HG02678 (cell line): ENCODE measurements around the gene KLHL30.

Source experiments
- ATAC-seq: cut with Tn5 transposase; IDR thresholded peaks from one replicate; pipeline ENCODE4 v1.9.1; 2021; ENCODE audit warnings: mild to moderate bottlenecking, moderate library complexity; ENCODE audit not compliant: unreplicated experiment

KLHL30 gene, protein sequence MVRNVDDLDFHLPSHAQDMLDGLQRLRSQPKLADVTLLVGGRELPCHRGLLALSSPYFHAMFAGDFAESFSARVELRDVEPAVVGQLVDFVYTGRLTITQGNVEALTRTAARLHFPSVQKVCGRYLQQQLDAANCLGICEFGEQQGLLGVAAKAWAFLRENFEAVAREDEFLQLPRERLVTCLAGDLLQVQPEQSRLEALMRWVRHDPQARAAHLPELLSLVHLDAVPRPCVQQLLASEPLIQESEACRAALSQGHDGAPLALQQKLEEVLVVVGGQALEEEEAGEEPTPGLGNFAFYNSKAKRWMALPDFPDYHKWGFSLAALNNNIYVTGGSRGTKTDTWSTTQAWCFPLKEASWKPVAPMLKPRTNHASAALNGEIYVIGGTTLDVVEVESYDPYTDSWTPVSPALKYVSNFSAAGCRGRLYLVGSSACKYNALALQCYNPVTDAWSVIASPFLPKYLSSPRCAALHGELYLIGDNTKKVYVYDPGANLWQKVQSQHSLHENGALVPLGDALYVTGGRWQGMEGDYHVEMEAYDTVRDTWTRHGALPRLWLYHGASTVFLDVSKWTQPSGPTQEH

DNA sequence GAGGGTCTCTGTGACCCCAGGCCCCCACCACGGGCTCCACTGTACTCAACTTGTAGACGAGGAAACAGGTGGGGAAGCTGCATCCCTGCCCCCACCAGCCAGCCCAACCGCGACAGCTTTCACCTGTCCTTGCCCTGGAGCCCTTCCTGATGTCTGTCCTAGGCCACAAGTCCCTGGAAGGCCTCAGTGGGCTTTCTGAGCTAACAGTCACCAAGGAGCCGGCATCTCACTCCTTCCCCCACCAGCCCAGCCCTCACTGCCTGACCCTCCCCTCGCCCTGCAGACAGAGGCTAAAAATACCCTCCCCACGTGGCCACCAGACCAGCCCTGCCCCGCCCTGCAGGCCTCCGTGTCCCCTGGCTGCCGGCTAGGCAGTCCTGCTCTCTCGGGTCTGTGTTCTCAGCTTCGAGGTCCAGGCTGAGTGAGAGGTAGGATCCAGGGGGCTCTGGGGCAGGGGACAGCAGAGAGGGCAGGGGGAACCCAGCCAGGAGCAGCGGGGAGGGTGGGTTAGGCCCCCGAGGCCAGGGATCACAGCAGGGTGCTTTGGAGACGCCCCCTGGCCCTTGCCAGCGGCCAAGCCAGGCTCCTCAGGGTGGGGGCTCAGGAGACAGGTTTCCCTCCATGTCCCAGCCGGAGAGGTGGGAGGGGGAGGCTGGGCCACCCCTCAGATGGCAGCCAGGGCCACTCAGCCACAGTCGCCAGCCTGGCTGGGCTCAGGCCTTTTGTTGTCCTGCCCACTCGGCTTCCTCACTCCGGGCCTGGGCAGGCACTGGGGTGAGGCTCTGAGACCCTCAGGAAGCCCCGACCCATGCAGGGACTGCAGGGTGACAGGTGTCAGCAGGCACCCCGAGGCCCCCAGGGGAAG lies at the start of gene KLHL30:
Gene KLHL30, plus strand, starts transcription at position 338 of the 865 bp plus-strand sequence. CDS start 2,087 bp downstream, outside the sequence.
- no peak for ATAC-seq

GRCh38 chr2:238090887-238091286 lies 47.6 kb upstream of the KLHL30 start:
- ATAC-seq = no peak

DNA sequence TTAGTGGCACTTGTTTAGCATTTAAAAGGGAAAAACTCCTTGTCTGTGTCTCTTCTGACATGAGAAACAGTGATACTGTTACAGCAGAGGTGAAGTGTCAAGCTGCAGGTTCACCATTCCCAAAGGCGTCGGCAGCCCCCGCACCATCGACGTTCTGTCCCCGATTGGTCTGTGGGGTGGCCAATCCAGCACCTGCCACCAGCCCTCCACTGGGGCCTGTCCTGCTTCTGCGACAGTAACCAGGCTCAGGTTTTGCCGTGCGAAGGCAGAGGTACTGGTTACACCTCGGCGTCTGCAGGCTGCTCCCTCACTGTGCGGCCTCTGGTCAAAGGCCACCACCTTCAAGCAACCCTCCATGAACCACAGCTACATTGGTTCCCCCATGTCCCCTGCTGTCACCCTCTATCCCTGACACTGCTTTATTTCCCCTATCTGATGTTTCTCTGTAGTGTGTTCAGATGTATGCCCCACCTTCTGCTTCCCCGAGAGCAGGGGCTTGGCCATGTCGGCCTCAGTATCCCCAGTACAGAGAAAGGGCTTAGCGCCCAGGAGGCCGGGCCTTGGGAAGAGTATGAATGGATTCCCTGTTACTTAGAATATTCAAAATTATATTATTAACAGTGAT lies 46.9 kb upstream of the KLHL30 start:
- no peak for ATAC-seq

GRCh38 chr2:238092486-238093035 lies 45.9 kb upstream of the KLHL30 start:
- no peak for ATAC-seq

DNA sequence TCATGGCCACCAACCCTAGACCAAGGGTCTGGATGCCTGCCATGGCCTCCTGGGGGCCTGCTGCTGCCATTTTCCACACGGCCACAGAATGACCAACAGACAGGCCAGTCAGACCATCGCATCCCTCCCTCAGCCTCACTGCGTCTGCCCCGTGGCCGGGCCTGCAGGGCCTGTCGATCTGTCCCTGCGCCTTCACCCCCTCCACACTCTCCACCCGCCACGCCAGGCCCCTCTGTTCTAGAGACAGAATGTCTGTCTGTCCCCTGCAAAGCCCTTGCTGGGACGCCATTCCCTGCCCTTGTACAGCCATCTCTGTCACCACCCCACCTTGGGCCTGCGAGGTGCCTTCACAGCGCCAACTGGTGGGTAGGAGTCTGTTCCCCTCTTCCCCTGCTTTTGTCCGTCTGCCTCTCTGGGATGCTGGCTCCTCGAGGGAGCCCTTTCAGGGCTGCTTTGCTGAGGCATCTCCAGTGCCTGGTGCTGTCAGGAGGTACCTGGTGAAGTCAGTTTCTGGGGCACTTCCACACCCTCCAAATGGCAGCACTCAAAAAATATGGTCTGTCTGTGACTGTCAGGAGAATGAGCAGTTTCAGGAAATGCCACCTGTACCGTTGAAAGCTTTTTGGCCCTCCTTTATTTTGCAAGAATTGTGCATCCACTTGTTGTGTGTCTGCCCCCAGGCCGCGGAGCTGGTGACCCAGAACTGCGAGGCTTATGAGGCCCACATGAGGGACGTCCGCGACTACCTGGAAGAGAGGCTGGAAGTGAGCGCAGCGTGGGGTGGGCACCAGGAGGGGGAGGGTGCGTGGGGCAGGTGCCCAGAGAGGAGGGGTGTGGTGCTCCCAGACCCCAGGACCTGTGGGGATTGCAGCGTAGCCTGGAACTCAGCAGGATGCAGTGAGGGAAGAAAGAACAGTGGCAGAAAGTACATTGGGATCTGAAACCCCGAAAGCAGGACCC lies 45.0 kb upstream of the KLHL30 start:
- ATAC-seq = no peak

DNA sequence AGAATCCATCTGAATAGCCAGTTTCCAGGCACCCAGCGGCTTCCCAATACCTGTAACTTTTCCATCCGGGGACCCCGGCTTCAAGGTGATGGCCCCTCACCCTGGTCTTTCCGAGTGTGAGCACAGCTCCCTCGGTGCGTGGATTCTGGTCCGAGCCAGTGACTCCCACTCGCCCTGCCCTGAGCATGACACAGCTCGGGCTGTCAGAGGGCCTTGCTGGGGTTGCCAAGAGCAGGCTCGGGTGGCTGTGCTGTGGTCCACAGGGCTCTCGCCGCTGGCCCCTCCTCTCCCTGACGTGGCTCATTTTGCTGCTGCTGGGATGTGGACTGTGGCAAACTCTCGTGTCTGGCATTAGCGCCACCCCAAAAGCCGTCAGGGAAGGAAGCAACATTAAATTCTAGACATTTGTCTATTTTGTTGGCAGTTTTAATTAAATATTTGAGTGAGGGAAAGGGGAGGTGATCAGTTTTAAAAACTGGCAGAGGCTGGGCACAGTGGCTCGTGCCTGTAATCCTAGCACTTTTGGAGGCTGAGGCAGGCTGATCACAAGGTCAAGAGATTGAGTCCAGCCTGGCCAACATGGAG lies 43.9 kb upstream of the KLHL30 start:
- no peak for ATAC-seq

- no peak for ATAC-seq
Measured at GRCh38 chr2:238095143-238095542, 43.3 kb upstream of the KLHL30 start.

- ATAC-seq = no peak
Measured at GRCh38 chr2:238096311-238097011, 42.0 kb upstream of the KLHL30 start.

- ATAC-seq = no peak
Measured at GRCh38 chr2:238097201-238097987, 41.1 kb upstream of the KLHL30 start.

GRCh38 chr2:238097988-238098871 lies 40.2 kb upstream of the KLHL30 start:
- ATAC-seq = no peak

DNA sequence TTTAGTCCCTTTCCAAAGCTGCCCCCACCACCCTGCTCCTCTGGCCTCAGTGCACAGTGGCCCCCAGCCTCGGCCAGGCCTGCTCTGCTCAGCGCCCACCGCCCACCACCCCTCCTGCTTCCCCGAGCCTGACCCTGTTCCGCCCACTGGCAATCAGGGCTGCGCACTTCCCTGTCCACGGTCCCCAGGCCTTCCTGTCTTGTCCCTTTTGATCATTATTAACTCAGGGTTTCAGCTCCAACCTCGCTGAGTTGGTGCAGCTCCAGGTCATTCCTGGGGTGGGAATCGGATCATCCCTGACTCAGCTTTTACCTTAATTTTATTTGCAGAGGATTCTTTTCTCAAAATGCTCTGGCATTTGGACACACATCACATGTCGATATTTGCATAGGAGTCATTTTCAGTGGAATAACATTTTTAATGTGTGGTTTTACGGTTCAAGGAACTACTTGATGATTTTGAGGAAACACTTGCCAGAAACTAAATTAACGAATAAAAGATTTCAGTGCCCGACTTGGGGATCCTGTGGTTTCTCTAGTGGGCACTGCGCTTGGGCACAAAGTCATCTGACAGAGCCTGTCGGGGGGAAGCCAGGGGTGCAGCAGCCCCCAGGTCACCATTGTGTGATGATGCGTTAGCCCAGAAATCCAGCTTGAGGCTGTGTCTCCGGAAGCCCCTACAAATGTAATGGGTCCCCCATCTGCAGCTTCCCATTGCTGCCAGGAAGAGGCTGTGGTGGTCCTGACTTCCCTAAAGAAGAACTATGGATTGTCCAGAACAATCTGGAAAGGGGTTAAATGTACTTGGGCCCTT lies 39.4 kb upstream of the KLHL30 start:
- ATAC-seq = no peak

DNA sequence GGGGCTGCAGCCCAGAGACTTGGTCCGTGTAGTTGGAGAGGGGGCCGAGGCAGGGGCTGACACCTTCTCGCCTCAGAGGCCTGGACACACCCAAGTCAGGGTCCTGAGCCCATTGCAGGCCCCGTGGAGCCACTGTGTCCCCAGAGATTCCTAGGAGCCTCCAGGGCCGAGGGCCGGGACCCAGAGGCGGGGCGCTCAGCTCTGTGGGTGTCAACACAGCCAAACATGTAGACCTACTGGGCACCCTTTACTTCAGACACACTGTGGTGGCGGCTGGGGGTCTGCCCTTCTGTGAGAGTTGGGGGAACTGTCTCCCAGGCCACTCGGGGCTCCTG lies 38.8 kb upstream of the KLHL30 start:
- no peak for ATAC-seq

- ATAC-seq = no peak
Measured at GRCh38 chr2:238100049-238100820, 38.2 kb upstream of the KLHL30 start, which contains the start of gene ESPNL. Gene ESPNL (plus strand): TSS chr2:238100340. CDS start chr2:238100420, 80 bp downstream.

- ATAC-seq = no peak
Measured at GRCh38 chr2:238100821-238101771, 37.4 kb upstream of the KLHL30 start.
